Measurements from ENCODE around the gene WNK2.
A peak's percentile ranks its signal among the peaks of the same experiment; 100 is the strongest.

The WNK2 gene

DNA sequence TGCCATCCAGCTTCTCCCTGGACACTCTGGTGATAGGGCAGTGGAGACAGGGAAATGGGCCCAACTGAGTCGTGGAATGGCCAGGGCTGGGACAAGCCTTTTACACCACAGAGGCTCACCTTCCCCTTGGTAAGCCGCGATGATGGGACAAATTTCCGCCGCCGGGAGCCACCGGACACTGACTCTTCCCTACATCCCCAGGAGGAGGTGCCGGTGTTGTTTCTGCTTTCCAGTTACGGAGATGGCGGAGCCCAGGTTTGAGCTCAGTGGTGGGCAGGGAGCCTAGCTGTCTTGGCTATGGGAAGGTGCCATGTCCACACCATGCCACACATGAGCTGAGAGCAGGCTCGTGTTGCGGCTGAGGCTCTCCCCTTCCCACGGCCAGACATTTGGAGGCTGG, 19.9 kb upstream of the WNK2 start:
- DNase-seq = no peak

DNA sequence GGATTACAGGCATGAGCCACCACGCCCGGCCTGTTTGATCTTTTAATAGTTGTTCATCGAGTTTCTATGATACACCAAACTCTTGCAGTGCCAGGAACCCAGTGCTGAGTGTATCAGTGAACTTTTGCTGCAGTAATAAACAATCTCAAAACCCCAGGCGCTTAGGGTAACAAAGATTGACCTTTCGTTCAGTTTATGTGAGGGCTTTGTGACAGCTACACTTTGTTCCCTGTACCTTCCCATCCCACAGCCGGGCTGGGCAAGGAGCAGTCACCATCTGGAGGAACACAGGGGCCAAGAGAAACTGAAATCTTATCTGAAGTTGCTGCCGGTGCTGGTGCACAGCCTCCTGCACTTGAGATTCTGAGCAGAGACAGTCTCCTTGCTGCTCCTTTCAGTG, 17.2 kb upstream of the WNK2 start:
- DNase-seq = no peak

DNA sequence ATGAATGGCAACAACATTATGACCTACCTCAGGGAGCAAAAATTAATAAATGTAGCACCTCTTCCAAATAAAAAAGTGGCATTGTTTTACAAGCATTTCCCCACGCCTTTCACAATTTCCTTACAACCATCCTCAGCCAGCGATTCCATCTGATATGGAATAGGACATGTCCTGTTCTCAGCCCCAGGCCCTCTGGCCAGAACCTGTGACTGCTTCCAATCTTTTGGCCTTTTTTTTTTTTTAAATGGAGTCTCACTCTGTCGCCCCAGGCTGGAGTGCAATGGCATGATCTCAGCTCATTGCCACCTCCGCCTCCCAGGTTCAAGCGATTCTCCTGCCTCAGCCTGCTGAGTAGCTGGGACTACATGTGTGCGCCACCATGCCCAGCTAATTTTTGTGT, 16.8 kb upstream of the WNK2 start:
- no peak for DNase-seq

DNA sequence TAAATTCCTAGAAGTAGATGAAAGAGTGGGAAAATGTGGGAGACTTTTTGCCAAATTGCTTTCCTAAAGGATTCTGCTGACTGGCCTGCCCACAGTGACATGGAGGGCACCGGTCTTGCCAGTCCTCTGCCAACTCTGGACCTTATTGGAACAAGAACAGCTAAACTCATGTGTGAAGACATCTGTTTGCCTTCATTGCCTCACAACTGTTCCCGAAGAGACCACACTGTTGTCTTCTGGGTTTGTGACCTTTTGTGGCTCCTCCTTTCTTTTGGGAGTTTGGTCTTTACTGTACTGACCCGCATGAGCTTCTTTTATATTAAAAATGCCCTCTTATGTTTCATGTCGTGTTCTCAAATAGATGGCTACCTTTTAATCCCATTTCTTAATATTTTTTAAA, 16.1 kb upstream of the WNK2 start:
- no peak for DNase-seq

DNA sequence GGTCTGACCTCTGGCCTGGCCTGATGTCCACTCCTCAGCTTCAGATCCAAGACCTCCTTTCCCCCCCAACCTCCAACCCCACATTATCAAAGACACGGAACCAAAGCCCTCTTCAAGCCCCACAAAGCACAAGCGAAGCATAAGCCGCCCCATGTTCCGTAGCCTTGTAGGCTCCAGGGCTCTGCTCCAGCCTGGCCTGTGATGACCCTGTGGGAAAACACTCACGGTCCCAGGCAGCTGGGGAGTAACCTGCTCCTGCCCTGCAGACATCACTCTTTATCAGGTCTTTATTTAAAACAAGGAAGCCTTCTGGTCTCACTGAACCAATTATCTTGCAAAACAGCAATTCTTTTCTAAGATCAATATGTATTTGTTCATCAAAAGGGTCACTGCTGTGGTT, 15.4 kb upstream of the WNK2 start:
- DNase-seq = no peak

DNA sequence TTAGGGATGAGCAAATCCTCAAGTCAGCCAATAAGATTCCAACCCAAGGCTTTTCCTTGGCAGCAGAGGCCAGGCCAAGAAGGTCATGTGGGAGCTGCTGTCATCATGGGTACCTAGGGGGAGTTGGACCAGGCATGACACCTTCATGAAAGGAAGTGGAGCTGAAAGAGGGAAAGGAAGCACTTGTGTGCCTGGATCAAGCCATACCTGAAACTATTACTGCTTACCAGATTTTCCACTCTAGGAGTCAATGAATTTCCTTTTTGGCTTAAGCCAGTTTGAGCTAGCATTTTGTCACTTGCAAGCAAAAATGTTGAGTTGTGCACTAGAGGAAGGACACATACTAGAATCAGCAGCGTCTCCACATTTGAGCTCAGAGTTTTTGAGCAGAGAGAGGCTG, 14.5 kb upstream of the WNK2 start:
- DNase-seq = no peak

DNA sequence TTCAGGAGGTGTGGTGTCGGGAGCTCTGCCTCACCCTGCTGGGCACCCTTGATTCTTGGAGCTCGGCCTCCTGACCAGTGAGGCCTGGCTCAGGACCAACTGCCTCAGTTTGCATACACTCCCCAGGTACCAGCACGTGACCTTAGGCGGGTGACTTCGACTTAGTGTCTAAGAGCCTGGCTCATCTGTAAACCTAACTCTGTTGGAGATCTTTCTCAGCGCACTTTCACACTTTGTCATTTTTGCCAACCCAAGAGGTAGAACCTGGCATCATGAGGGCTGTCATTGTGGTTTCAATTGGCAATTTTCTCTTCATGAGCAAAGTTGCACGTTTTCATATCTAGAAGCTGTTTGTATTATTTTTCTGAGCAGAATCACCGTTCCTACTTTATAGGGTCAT, 13.4 kb upstream of the WNK2 start:
- DNase-seq = no peak

DNA sequence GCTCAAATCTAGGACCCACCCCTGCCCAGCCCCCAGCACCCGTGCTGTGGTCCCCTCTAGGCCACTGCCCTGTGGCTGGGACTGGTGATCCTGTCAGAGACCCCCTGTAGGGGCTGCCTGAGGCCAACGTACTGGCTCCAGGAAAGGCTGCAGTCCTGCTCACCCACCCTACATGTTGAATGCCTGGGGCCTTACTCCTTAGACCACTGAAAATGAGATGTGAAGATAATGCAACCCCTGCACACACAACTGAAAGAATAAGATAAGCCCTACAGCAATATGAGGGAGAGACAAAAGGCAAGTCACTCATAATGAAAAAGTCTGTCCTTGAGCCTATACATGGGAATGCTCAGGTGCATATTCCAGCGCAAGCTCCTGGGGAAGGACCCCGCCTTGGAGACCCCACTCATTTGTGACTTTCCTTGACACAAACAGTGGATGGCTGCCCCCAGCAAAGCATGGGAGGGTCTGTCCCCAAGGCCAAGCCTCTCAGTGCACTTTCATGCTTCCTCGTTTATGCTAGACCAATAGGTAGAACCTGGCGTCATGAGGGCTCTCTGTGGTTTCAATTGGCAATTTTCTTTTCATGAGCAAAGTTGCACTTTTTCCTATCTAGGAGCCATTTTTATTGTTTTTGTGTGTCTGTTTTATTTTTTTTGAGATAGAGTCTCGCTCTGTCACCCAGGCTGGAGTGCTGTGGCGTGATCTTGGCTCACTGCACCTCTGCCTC, 12.5 kb upstream of the WNK2 start:
- no peak for DNase-seq

DNA sequence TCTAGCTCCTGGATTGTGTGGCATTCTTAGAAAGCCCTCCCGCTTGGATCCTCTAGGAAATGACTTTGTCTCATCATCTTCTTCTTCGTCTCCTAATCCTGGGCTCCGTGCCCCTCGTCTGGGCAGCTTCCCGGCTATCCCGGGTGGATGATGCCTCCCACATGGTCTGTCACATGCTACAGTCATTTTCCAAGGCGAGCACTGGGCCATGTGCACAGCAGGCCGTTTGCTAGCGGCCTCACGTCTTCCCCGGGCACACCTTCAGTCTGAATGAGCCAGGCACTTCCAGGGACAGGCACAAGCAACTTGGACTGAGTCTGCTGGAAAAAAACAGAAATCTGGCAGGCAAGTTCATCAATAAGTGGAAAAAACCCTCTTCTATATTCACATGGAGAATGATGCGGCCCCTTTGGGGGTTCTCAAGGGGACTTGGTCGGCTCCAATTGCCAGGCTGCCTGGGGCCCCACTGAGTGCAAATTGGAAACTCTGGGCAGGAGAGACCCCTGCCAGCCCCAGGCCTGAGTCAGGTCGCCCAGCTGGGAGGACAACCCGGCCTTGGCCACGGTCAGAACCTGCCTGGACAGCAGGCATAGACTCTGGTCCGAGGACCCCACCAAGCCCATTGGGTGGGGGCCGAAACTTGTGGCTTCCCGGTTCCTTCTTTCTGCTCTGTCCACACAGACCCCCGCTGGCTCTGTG, 11.1 kb upstream of the WNK2 start:
- no peak for DNase-seq

DNA sequence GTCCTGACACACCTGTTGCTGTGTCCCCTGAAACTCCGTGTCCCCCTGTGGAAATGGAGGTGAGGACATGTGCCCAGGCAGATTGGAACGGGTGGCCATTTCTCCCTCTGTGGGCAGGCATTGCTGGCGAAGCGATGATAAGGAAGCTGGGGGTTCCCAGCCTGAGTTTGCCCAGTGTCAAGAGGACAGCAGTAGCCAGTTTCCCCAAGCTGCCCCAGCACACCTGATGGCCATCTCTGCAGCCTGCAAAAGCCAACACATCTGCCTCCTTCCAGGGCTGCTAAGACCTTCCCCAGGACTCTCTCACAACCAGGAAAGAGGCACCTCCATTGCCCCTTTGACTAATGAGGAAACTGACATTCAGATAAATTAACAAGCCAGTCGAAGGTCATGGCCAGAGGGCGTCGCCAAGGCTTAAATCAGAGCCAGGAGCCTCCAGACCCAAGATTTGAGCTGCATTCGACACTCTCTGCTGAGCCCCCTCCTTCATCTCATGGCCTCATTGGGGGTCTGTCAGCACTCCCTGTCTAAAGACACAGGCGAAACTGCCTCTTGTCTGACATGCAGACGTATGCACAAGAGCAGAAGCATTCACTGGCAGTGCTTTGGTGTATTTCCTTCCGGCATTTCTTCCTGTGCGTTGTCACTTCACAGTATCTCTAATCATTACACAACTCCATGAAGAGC, 10.4 kb upstream of the WNK2 start:
- DNase-seq = no peak

DNA sequence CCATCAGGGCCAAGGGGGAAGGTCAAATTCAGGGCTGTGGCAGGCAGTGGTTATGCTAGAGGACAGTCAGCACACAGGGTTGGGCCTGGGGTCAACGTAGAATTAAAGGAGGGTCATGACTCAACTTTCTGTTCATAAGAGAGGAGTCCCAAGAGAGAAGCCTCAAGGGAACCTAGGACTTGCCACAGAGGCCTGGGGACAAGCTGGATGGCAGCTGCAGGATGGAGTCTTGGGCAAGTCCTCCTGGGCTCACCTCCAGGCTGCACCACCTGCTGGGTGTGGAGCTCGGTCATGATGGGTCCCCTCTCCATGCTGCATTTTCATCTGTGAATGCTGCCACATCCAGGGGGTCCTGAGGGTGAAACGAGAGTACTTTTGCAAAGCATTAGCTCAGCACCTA, 9.0 kb upstream of the WNK2 start:
- DNase-seq = no peak

DNA sequence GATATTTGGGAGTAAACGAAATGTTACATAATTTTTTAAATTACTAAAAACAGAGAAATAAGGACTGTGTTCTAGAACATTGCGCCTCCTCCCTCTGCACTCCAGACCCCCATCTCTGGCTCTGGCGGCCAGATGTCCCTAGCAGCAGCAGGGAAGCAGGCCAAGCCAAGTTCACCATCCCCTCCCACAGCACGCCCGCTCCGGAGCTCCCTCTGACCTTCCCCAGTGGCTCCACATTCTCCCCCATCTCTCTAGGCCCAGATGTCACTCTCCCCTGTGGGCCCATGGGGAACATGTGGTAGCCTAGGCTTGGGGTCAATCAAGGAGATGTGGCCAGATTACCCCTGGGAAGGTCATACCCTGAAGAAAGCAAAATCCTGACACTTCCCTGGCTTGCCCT, 6.3 kb upstream of the WNK2 start:
- DNase-seq = no peak

DNA sequence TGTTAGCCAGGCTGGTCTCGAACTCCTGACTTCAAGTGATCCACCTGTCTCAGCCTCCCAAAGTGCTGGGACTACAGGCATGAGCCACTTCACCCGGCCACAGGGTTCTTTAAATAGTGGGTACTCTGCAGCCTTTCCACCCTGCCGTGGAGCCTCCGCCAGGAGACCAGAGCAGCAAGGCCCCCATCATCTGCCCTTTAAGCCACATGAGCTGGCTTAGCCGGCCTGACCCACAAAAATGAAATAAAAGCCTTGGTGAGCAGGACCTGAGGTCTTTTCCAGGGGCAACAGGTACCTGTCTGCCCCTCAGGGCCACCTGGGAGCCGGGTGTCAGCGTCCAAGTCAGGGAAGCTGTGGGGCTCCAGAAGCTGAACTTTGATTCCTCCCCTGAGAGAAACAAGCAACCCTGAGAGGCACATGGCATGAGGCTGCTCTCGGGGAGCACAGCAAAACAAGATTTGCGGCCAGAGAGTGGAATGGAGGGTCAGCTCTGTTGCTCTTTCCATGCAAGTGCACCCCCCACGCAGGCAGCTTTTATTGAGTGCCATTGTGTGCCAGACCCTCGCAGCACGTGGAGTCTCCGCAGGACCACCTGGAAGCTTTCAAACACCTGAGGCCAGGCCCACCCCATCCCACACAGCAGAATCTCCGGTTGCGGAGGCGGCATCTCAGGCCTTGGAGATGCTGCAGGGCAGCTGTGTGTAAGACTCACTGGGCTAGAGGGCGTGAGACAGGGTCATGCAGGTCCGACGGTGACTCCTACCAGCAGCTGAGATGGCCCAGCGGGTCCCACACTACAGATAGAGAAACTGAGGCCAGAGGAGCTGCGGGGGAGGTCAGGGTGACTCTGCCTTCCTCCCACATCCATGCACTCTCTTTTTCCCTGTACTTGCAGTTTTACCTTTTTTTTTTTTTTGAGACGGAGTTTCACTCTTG, 4.8 kb upstream of the WNK2 start:
- no peak for DNase-seq

DNA sequence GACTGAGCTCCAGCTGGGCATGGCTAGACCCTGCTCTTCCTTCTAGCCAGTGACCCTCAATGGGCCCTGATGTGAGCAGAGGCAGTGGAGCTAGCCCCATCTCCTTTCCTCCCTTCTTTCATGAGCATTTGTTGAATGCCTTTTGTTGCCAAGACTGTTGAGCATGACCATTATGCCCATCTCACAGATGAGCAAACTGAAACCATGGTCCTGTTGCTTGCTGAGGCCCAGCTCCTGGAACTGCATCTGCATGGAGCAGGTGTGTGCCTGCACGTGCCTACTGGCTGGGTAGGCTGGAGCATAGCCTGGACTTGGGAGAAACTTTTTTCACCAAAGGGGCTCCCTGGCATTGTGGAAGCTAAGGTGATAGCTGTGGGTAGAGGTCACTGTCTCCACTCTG, 3.0 kb upstream of the WNK2 start:
- DNase-seq = no peak

DNA sequence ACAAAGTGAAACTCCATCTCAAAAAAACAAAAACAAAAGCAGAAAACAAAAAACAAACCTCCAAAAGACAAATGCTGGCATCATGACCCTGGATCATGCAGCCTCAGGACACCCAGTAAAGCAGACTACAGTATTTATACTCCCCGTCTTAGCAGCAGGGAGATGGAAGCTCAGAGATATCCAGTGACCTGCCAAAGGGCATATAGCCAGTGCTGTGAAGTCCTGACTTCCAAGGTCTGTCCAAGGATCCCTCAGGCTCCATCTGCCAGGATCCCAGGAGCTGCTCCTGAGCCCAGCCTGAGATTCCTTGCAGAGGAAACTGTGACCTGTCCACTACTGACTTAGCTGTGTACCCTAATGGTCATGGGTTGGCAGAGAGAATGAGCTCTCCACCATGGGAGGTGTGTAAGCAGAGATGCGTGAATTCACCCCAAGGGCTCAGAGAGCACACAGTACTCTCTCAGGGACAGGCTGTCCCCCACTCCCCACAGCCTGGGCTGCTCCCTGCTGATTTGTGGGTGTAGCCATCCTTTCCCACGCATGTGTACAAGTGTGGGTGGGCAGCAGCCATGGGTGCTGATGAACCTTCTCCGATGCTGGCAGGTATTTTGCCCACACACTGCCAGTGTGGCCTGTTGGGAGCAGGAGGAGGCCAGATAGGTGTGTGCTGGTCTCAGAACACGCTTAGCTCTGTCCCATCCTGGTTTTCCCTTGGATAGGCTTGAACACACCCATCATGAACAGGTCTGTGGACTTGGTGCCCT, 2.1 kb upstream of the WNK2 start:
- DNase-seq = no peak

DNA sequence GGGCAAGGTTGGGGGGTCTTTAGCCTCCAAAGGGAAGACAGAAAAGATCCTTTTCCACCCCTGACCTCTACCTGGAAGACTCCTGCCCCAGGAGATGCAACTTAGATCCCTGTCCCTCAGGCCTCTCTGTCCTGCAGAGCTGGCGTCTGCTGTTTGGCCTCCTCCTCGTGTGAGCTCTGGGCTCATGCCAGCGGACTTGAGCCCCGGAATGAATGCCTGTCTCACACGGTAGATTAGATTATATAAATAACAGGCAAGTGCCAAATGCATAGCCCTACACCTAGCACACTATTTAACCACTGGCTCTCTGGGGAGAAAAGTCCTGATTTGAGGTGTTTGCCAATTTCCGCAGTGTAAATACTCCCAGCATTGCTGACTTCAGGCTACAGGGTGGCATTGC, 1.4 kb upstream of the WNK2 start:
- DNase-seq = peak; percentile 50

DNA sequence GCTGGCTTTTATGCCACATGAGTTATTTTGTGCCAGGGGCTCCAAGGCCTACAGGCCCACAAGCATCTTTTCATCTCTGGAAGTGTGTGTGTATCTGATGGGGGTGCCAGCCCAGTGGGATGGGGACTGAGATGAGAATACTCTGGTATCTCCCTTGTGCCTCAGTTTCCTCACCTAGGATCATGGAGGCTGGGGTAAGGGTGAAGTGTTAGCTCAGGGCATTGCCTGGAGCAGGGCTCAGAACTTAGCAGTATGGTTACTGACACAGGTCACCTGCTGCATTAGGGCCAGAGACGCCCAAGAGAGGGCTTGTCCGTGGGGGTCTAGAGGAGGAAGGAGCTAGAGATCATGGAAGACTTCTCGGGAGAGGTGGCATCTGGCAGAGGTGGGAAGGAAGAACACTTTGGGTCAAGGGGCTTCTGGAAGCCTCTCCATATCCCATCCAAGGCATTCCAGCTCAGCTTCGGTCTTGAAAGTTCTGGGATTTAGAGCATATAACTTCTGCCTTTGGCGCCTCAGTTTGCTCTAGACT, 742 bp upstream of the WNK2 start:
- DNase-seq = no peak

DNA sequence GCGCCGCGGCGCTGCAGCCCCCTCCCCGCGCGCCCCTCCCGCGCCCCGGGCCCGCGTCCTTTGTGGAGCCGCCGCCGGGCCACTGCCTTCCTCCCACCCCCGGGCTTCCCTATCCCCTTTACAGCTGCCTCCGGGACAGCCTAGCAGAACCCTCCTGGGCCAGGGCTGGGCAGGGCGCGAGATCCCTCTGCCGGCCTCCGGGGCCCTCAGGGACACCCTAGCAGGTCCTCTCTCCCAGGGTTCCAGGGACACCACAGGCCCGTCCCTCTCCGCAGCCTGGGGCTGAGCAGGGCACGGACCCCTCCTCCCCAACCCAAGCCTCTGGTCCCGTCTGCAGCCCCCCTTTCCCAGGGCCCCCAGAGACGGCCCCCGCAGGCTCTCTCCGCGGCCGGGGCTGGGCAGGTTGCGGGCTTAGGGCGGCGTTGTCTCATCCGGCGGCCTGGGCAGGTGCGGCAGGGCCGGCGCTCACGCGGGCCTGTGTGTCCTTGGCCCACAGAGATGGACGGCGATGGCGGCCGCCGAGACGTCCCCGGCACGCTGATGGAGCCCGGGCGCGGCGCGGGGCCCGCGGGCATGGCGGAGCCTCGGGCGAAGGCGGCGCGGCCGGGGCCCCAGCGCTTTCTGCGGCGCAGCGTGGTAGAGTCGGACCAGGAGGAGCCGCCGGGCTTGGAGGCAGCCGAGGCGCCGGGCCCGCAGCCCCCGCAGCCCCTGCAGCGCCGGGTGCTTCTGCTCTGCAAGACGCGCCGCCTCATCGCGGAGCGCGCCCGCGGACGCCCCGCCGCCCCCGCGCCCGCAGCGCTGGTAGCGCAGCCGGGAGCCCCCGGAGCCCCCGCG, 710 bp downstream of the WNK2 start:
- peak; percentile 60 for DNase-seq

DNA sequence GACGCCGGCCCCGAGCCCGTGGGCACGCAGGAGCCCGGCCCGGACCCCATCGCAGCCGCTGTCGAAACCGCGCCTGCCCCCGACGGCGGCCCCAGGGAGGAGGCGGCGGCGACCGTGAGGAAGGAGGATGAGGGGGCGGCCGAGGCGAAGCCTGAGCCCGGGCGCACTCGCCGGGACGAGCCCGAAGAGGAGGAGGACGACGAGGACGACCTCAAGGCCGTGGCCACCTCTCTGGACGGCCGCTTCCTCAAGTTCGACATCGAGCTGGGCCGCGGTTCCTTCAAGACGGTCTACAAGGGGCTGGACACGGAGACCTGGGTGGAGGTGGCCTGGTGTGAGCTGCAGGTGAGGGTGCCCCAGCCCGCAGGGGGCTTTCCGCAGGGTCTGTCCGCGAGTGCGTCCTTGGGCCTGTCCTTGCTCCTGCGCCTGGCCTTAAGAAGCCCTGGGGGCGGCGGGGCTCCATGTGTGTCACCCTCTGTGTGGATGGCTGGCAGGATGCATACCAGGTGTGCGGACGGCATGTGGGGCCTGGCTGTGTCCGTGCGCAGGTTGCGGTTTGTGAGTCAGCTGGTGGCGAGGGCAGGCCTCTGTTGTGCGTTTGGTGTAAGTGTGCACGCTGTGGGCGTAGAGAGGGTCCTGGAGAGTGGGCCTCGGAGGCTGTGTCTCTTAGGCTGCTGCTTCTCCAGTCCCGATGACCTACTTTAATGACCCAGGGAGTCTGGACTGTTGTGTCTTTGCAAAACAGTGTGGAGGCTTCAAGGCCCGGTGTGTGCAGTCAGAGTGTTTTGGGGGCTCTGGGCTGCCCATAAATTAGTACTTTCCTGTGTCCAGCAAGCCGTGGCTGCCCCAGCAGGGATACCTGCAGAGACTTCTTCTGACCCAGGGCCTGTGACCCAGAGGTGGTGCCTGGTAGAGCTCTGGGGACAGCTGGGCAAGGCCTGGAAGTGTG, 1.6 kb downstream of the WNK2 start:
- DNase-seq = peak; percentile 49

Measured in NCI-H69 (cell line).